ENCODE data around the gene TOP3A. TPM values are rescaled to one million over a fixed set of nuclear protein-coding genes. Genes with fewer than 3 reads are reported as not detected.
A peak's percentile ranks its signal among the peaks of the same experiment; 100 is the strongest.

The TOP3A gene
- total RNA-seq, 1 experiment from 2014 or later, result 48.8 TPM

GRCh38 chr17:18267927-18268711 lies 46.7 kb downstream of the TOP3A start:
- Histone ChIP-seq H3K27ac (ENCODE audit: low read depth, low read length) (no peak overlapping the region), H3K79me2 (ENCODE audit: insufficient read depth, low read length) (no peaks in the 10 kb centered on the region), H4K20me1 (ENCODE audit: insufficient read depth) (no peaks in the 10 kb centered on the region), H3K9ac (ENCODE audit: low read length) (no peak overlapping the region), H3K9me3 (ENCODE audit: control insufficient read depth in 1 of 2, insufficient read depth in 1 of 2, low read depth in 1 of 2, low read length in 2 of 2) (no peaks in the 10 kb centered on the region), H3K4me1 (ENCODE audit: control insufficient read depth in 1 of 2, insufficient read depth in 2 of 2, low read length in 2 of 2) (no peaks in the 10 kb centered on the region; a peak in 1 of 4 replicates), H3K4me2 (ENCODE audit: low read length) (no peak overlapping the region), H3K9me2 (ENCODE audit: insufficient read depth) (no peaks in the 10 kb centered on the region), H3K36me3 (ENCODE audit: control insufficient read depth in 1 of 2, insufficient read depth in 2 of 2, low read length in 2 of 2) (peaks cover 5 to 8% of the 10 kb centered on the region in 2 experiments; a peak in 3 of 4 replicates), H3K27me3 (ENCODE audit: insufficient read depth, low read length) (no peaks in the 10 kb centered on the region), H3K4me3 (replicated peaks in 1 of 2; ENCODE audit: low read depth in 1 of 2, low read length in 2 of 2) (no peak overlapping the region), H2AFZ (ENCODE audit: low read depth, low read length, poor library complexity, severe bottlenecking) (no peak overlapping the region)
- RAD21 ChIA-PET (ENCODE audit: low non-redundant PET in 1 of 2, low total read pairs in 2 of 2, uncharacterized antibody in 2 of 2, unreplicated experiment in 2 of 2), result no interaction called here
- no TSS peak for BruUV-seq (replicated peaks)
- POLR2A ChIA-PET, result no interaction called here
- TF ChIP-seq TCF7L2 (IDR thresholded peaks at IDR 0.05; ENCODE audit: borderline replicate concordance, extremely low read depth, insufficient read depth, insufficient read length) (no peak), ZNF274 (IDR thresholded peaks at IDR 0.05; ENCODE audit: low read depth, low read length) (no peak), JUND (IDR thresholded peaks at IDR 0.05) (no peak), POLR2AphosphoS5 (IDR thresholded peaks at IDR 0.05; ENCODE audit: low read depth, low read length) (no peak; the same call in 1 of the 2 replicates), EGR1 (IDR thresholded peaks at IDR 0.05; ENCODE audit: low read depth) (no peak), EZH2 (IDR thresholded peaks at IDR 0.05) (no peak), EZH2phosphoT487 (IDR thresholded peaks at IDR 0.05; ENCODE audit: borderline replicate concordance) (no peak), RAD21 (IDR thresholded peaks at IDR 0.05; ENCODE audit: low read depth) (no peak)
- TF ChIP-seq, protein P1, sequence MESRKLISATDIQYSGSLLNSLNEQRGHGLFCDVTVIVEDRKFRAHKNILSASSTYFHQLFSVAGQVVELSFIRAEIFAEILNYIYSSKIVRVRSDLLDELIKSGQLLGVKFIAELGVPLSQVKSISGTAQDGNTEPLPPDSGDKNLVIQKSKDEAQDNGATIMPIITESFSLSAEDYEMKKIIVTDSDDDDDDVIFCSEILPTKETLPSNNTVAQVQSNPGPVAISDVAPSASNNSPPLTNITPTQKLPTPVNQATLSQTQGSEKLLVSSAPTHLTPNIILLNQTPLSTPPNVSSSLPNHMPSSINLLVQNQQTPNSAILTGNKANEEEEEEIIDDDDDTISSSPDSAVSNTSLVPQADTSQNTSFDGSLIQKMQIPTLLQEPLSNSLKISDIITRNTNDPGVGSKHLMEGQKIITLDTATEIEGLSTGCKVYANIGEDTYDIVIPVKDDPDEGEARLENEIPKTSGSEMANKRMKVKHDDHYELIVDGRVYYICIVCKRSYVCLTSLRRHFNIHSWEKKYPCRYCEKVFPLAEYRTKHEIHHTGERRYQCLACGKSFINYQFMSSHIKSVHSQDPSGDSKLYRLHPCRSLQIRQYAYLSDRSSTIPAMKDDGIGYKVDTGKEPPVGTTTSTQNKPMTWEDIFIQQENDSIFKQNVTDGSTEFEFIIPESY (IDR thresholded peaks at IDR 0.05; ENCODE audit: extremely low read depth, insufficient replicate concordance, low read length), result no peak
- TF ChIP-seq, protein P2, sequence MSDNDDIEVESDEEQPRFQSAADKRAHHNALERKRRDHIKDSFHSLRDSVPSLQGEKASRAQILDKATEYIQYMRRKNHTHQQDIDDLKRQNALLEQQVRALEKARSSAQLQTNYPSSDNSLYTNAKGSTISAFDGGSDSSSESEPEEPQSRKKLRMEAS (IDR thresholded peaks at IDR 0.05), result no peak
- TF ChIP-seq, protein P3, sequence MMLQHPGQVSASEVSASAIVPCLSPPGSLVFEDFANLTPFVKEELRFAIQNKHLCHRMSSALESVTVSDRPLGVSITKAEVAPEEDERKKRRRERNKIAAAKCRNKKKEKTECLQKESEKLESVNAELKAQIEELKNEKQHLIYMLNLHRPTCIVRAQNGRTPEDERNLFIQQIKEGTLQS (IDR thresholded peaks at IDR 0.05), result no peak
- ATAC-seq (0 out of 2 replicates have a peak, but pooled peaks have one; percentile 10), DNase-seq (ENCODE audit: low read depth, low spot score) (no peak)
- intact Hi-C loops (cut with micrococcal nuclease), result no loop called here
- CTCF ChIA-PET, result no interaction called here
